ENCODE results near the gene TNPO3.
"Not testable (repeated sequence)": the region's sequence is repeated elsewhere in the genome, so short reads cannot be mapped to it uniquely, and the experiment has no call there.

TNPO3 gene

DNA sequence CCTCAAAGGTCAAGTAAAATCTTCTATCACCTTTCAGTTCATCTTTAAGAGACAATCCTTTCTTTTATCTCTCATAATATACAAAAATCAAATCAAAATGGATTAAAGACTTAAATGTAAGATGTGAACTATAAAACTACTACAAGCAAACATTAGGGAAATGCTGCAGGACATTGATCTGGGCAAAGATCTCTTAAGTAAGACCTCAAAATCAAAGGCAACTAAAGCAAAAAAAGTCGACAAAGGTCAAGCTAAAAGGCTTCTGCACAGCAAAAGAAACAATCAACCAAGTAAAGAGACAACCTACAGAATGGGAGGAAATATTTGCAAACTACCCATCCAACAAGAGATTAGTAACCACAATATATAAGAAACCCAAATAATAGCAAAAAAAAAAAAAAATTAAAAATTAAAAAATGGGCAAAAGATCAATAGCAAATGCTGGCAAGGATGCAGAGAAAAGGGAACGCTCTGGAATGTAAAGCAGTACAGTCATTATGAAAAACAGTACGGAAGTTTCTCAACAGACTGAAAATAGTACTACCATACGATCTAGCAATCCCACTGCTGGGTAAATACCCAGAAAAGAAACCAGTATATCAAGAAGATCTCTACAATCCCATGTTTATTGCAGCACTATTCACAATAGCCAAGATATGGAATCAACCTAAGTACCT is 41.7 kb downstream of the TNPO3 start:
- DNase-seq = no peak

DNA sequence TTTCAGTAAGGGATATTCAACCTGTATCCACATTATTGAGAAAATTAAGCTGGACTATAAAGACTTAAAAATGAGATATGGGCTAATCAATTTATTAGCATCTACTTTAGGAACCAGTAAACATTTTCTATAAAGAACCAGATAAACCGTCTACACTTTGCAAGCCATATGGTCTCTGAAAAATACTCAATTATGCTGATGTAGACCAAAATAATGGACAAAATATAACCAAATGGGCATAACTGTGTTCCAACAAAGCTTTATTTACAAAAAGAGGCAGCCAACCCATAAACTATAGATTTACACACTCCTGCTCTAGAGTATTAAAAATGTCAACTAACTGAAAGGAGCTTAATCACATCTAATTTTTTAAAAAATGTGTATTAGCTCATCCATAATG is 42.3 kb downstream of the TNPO3 start:
- no peak for DNase-seq

DNA sequence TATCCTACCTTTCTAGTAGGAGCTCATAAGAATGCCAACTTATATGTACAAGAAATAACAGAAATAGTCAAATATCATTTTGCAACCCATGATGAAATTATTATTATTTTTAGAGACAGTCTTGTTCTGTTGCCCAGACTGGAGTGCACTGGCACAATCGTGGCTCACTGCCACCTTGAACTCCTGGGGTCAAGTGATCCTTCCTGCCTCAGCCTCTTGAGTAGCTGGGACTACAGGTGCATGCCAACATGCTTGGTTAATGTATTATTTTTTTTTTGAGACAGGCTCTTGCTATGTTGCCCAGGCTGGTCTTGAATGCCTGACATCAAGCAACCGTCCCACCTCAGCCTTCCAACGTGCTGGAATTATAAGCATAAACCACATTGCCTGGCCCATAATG is 44.8 kb downstream of the TNPO3 start:
- DNase-seq = no peak

DNA sequence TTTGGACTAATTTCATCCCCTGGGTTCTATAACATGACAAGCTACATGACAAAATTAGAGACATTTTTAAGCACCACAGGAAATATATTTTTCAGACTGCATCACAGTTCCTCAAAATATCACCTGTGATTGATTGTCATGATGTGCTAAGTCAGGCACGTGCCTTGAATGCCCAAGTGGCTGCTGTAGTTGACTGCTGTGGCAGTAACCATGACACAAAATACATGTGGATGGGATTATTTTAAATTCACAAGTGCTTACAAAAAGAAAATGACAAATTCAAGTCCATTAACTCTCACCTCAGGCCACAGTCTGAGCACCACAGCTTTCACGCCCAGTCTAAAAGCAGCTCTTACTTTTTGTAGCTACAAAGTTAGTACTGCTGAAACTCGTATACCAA is 45.5 kb downstream of the TNPO3 start:
- DNase-seq = no peak

DNA sequence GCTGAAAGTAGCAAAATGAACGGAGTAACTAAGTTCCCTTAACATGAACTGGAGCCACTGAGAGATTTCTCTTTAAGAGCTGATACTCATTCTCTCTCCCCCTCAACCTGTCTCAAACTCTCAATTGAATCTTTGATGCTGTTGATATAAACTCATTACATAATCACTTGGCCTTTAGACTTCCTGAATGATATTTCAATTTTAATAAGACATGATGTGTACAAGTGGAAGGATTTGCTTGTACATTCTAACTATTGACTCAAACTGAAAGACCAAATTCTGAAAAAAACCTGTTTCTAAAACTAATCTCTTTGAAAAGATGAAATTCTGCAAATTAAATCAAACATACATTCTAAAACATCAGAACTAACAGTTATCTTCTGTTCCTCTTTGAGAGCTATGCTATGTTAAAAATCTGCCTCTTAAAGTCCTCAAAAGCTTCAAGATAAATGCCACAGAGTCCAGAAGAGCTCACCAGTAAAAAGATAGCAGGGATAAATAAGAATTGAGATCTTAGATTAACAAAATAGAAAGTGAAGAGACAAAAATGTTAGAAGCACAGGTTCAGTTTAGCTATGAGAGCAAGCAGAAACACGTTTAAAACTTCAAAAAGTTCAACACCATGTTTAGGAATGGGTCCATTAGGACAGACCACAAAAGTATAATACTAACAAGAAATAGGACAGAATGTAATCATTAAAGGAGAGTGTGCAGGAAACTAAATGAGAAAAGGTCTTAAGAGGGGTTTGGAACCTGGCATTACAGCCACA is 46.1 kb downstream of the TNPO3 start:
- no peak for DNase-seq

- DNase-seq = no peak
These were observed 47.3 kb downstream of the TNPO3 start for GRCh38 chr7:129007572-129007971.

DNA sequence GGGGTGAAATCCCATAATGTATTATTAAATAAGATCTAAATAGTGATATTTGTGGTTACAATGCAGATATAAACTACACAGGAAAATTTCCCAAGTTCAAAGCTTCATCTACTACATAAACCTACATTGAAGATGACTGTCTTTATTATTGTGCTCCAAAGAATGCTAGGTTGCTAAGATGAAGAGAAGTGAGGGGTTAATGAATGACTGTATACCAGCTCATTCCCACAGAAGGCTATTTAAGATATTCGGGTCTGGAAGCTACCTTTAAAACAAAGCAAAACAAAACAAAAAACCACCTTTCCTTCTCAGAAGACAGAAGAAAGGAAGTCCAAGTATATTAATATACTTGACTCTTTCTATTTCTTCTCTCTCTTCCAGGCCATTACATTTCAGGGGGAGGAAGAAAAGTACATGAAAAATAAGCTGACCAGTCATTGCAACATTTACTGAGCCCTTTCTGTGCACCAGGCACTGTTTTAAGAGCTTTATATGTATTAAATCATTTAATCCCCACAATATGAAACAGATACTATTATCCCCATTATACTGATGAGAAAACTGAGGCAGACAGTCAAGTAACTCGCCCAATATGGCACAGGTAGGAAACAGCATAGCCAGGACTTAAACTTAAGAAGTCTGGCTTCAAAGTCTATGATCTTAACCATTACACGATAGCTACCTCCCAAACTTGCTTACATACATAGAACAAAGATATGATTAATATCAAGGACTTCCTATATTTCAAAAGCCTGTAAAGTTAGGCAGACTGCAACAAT is 48.1 kb downstream of the TNPO3 start:
- DNase-seq = no peak

DNA sequence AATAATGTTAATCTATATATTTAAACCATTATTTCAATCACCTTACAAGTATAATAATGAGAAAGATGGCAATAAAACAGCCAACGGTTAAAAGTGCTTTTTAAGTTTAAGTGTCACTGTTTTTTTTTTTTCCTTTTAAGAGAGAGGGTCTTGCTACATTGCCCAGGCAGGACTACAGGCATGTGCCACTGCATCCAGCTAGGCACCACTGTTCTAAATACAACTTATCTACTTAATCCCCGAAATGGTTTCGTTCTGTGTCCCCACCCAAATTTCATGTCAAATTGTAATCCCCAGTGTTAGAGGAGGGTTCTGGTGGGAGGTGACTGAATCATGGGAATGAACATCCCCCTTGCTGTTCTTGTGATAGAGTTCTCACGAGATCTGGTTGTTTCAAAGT is 49.7 kb downstream of the TNPO3 start:
- no peak for DNase-seq

GRCh38 chr7:128997181-128997580 is 57.7 kb downstream of the TNPO3 start:
- DNase-seq = no peak

DNA sequence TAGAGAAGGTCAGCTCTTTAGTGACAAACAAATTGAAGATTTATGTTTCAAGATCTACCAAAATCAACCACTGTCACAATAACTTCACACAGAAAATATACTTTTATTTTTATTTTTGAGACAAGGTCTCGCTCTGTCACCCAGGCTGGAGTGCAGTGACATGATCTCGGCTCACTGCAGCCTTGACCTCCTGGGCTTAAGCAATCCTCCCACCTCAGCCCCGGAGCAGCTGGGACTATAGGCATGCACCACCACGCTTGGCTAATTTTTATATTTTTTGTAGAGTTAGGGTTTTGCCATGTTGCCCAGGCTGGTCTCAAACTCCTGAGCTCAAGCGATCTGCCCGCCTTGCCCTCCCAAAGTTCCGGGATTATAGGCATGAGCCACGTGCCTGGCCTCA is 60.4 kb downstream of the TNPO3 start:
- DNase-seq = not testable (repeated sequence)

- no peak for DNase-seq
These were observed 61.5 kb downstream of the TNPO3 start for GRCh38 chr7:128993419-128993818.

DNA sequence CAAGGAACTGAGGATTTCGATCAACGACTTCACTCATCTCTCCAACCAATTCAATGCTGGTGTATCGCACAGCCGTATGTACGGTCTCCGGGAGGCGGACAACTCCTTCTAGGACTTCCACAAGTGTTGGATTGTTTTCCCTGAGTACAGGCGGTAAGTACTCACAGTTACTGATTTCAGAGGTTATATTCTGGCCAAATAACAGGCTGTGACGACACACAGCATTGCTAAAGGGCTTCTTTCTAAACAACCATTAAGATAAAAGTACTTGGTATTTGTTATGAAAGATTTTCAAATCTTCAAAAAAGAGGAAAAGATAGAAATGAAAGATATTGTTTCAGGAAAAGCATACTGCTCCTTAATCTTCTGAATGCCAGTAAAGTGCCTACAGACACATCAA is 65.0 kb downstream of the TNPO3 start:
- DNase-seq = no peak

GRCh38 chr7:128988372-128988771 is 66.5 kb downstream of the TNPO3 start:
- no peak for DNase-seq

DNA sequence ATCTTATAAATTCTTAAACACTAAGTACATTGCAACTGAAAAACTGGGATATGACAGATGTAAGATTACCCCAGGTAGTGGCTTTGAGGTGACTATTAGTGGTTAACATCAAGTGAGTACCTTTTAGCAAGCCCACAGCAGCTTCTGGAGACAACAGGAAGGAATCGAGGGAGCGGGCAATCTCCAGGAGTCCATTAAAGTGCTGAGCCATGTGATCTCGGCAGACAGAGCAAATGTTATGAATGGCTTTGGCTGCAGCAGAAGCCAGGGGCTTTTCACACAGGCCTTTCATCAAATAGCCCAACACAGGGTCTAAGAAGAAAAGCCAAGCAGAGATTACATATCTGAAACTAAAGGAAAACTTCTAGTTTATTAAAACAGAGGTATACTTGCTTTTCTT is 68.3 kb downstream of the TNPO3 start:
- DNase-seq = no peak

- no peak for DNase-seq
These were observed 69.3 kb downstream of the TNPO3 start for GRCh38 chr7:128985660-128986059.

GRCh38 chr7:128982105-128982504 is 72.8 kb downstream of the TNPO3 start:
- DNase-seq = no peak

DNA sequence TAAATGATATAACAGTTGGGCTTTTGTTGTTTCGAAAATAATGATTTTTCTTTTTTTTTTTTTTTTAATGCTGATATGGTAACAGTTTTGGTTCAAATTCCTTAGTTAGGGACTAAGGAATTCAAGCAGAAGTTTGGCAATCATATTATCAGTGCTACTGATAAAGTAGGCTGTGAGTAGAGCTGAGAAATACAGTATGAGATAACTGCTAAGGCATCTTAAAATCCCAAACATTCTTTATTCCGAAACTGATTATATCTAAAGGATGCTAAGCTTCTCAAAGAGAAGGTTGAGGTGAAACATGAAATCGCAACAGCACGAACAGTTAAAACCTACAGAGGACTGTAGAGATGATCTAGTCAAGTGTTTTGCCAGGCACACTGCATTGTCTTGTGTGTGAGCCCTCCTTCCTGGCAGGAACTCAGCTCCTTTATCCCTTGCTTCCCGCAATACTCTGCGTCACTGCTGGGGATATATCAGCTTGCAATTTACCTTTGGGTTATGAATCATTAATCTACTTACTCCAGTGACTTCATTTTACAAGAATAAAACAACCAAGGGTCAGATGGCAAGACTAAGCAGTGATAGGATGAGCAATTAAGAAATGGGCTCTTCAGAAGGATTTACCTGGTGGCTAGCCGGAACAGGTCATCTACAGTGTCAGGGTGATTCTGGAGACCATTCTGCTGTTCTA is 80.5 kb downstream of the TNPO3 start:
- no peak for DNase-seq

DNA sequence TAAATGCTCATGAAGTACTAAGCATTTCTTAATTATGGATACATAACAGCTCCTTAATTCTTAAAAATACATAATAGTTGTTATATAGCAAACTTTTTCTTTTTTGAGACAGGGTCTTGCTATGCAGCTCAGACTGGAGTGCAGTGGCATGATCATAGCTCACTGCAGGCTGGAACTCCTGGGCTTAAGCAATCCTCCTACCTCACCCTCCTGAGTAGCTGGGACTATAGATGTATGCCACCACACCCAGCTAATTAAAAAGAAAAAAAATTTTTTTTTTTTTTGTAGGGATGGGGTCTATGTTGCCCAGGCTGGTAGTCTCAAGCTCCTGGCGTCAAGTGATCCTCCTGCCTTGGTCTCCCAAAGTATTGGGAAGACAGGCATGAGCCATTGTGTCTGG is 86.3 kb downstream of the TNPO3 start:
- no peak for DNase-seq

- no peak for DNase-seq
These were observed 91.6 kb downstream of the TNPO3 start for GRCh38 chr7:128963327-128963757.

DNA sequence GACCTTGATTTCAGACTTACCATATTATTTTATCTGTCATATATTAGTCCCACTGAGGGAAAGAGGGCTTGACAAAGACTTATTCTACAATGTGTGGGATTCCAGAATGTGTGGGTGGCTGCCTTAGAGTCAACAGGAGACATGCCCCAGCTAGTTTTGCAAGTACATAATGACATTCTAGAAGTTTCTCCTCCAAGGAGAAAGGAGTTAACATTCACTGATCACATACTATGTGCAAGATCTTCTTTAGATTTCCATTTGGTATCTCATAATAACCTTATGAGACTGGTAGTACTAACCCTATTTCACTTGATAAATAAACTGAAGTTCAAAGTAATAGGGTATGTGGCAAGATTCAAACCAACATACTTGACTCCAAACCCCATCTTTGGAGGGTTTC is 92.0 kb downstream of the TNPO3 start:
- no peak for DNase-seq

DNA sequence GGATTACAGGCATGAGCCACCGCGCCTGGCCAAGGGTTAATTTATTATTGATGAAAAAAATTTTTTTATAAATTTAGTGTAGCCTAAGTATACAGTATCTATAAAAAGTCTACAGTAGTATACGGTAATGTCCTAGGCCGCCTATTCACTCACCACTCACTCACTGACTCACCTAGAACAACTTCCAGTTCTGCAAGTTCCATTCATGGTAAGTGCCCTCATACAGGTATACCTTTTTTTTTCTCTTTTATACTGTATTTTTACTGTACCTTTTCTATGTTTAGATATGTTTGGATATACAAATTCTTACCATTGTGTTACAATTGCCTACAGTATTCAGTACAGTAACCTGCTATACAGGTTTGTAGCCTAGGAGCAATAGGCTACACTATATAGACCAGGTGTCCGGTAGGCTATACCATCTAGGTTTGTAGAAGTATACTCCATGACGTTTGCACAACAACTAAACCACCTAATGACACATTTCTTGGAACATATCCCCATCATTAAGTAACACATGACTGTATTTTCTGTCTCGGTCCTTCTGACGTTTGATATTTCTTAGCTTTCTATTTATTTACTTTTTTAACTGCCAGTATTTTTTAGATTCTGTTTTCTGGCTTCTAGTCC is 93.8 kb downstream of the TNPO3 start:
- DNase-seq = no peak

- DNase-seq = no peak
These were observed 95.6 kb downstream of the TNPO3 start for GRCh38 chr7:128959296-128959695.

- no peak for DNase-seq
These were observed 98.9 kb downstream of the TNPO3 start for GRCh38 chr7:128955981-128956380.
